Measurements from ENCODE around the gene AHRR. TPM values are rescaled to one million over a fixed set of nuclear protein-coding genes. Genes with fewer than 3 reads are reported as not detected.
"Not testable (repeated sequence)": the region's sequence is repeated elsewhere in the genome, so short reads cannot be mapped to it uniquely, and the experiment has no call there.

AHRR gene
- total and polyA plus RNA-seq, 2 donors, result 0.34 to 0.52 TPM

GRCh38 chr5:366541-367357 is 45.2 kb downstream of the AHRR start:
- WGBS, result 91% methylated on average over 18 of the region's 18 CpGs
- no peak for DNase-seq (ENCODE audit: low read depth in 6 of 9, low spot score in 9 of 9)
- peaks cover 0 to 2% of the 10 kb centered on the region in 2 donors for H3K9me3 ChIP-seq (ENCODE audit: control insufficient read depth in 2 of 2, insufficient read depth in 1 of 2, low read length in 1 of 2)
- H3K36me3 ChIP-seq (ENCODE audit: control insufficient read depth in 2 of 2, insufficient read depth in 2 of 2, low read length in 1 of 2), result no peaks in the 10 kb centered on the region
- H3K27ac ChIP-seq (ENCODE audit: low read depth in 1 of 2, low read length in 1 of 2), result no peak overlapping the region
- H3K27me3 ChIP-seq (ENCODE audit: control insufficient read depth in 2 of 2, insufficient read depth in 1 of 2, low read length in 1 of 2), result peaks cover 0 to 8% of the 10 kb centered on the region in 2 donors
- peaks cover 7 to 18% of the 10 kb centered on the region in 2 donors for H3K4me1 ChIP-seq (ENCODE audit: control insufficient read depth in 2 of 2, insufficient read depth in 2 of 2, low read length in 2 of 2)
- H3K4me3 ChIP-seq (ENCODE audit: low read length in 2 of 2), result no peak overlapping the region

- Histone ChIP-seq H3K27me3 (ENCODE audit: control insufficient read depth in 2 of 2, insufficient read depth in 1 of 2, low read length in 1 of 2) (peaks cover 0 to 12% of the 10 kb centered on the region in 2 donors), H3K4me3 (ENCODE audit: low read length in 2 of 2) (no peak overlapping the region), H3K4me1 (ENCODE audit: control insufficient read depth in 2 of 2, insufficient read depth in 2 of 2, low read length in 2 of 2) (peaks cover 7 to 26% of the 10 kb centered on the region in 2 donors), H3K36me3 (ENCODE audit: control insufficient read depth in 2 of 2, insufficient read depth in 2 of 2, low read length in 1 of 2) (no peaks in the 10 kb centered on the region), H3K27ac (ENCODE audit: low read depth in 1 of 2, low read length in 1 of 2) (no peak overlapping the region), H3K9me3 (ENCODE audit: control insufficient read depth in 2 of 2, insufficient read depth in 1 of 2, low read length in 1 of 2) (peaks cover 0 to 1% of the 10 kb centered on the region in 2 donors)
- WGBS, result 96% methylated on average over 22 of the region's 22 CpGs
- DNase-seq (ENCODE audit: low read depth in 6 of 9, low spot score in 9 of 9), result no peak
Measured at GRCh38 chr5:367358-368130, 46.0 kb downstream of the AHRR start.

GRCh38 chr5:368183-369084 is 46.9 kb downstream of the AHRR start:
- DNase-seq (ENCODE audit: low read depth in 6 of 9, low spot score in 9 of 9), result peak in 1 of 9 donors; percentile 55
- H3K27ac ChIP-seq (ENCODE audit: low read depth in 1 of 2, low read length in 1 of 2), result no peak overlapping the region
- WGBS, result 39% methylated on average over 26 of the region's 26 CpGs

GRCh38 chr5:369151-369868 is 47.8 kb downstream of the AHRR start:
- peak in 1 of 9 donors; percentile 35 for DNase-seq (ENCODE audit: low read depth in 6 of 9, low spot score in 9 of 9)
- Histone ChIP-seq H3K27me3 (ENCODE audit: control insufficient read depth in 2 of 2, insufficient read depth in 1 of 2, low read length in 1 of 2) (peaks cover 8 to 26% of the 10 kb centered on the region in 2 donors), H3K4me3 (ENCODE audit: low read length in 2 of 2) (no peak overlapping the region), H3K9me3 (ENCODE audit: control insufficient read depth in 2 of 2, insufficient read depth in 1 of 2, low read length in 1 of 2) (peaks cover 0 to 1% of the 10 kb centered on the region in 2 donors), H3K4me1 (ENCODE audit: control insufficient read depth in 2 of 2, insufficient read depth in 2 of 2, low read length in 2 of 2) (peaks cover 7 to 35% of the 10 kb centered on the region in 2 donors), H3K27ac (ENCODE audit: low read depth in 1 of 2, low read length in 1 of 2) (no peak overlapping the region), H3K36me3 (ENCODE audit: control insufficient read depth in 2 of 2, insufficient read depth in 2 of 2, low read length in 1 of 2) (no peaks in the 10 kb centered on the region)
- 58% methylated on average over 15 of the region's 15 CpGs for WGBS

More at GRCh38 chr5:368183-369084, 46.9 kb downstream of the AHRR start:
- H3K4me1 ChIP-seq (ENCODE audit: control insufficient read depth in 2 of 2, insufficient read depth in 2 of 2, low read length in 2 of 2), result peaks cover 7 to 35% of the 10 kb centered on the region in 2 donors
- H3K4me3 ChIP-seq (ENCODE audit: low read length in 2 of 2), result no peak overlapping the region
- H3K36me3 ChIP-seq (ENCODE audit: control insufficient read depth in 2 of 2, insufficient read depth in 2 of 2, low read length in 1 of 2), result no peaks in the 10 kb centered on the region
- H3K27me3 ChIP-seq (ENCODE audit: control insufficient read depth in 2 of 2, insufficient read depth in 1 of 2, low read length in 1 of 2), result peaks cover 5 to 20% of the 10 kb centered on the region in 2 donors
- H3K9me3 ChIP-seq (ENCODE audit: control insufficient read depth in 2 of 2, insufficient read depth in 1 of 2, low read length in 1 of 2), result peaks cover 0 to 1% of the 10 kb centered on the region in 2 donors

GRCh38 chr5:369869-370236 is 48.3 kb downstream of the AHRR start:
- Histone ChIP-seq H3K27me3 (ENCODE audit: control insufficient read depth in 2 of 2, insufficient read depth in 1 of 2, low read length in 1 of 2) (peaks cover 13 to 31% of the 10 kb centered on the region in 2 donors), H3K4me1 (ENCODE audit: control insufficient read depth in 2 of 2, insufficient read depth in 2 of 2, low read length in 2 of 2) (peaks cover 7 to 35% of the 10 kb centered on the region in 2 donors)
- H3K9me3 ChIP-seq (ENCODE audit: control insufficient read depth in 2 of 2, insufficient read depth in 1 of 2, low read length in 1 of 2); H3K27ac ChIP-seq (ENCODE audit: low read depth in 1 of 2, low read length in 1 of 2); H3K36me3 ChIP-seq (ENCODE audit: control insufficient read depth in 2 of 2, insufficient read depth in 2 of 2, low read length in 1 of 2); DNase-seq (ENCODE audit: low read depth in 6 of 9, low spot score in 9 of 9); H3K4me3 ChIP-seq (ENCODE audit: low read length in 2 of 2): not testable (repeated sequence)
- WGBS, result 97% methylated on average over 21 of the region's 21 CpGs

- no peak for DNase-seq (ENCODE audit: low read depth in 6 of 9, low spot score in 9 of 9)
- Histone ChIP-seq H3K27me3 (ENCODE audit: control insufficient read depth in 2 of 2, insufficient read depth in 1 of 2, low read length in 1 of 2) (peaks cover 17 to 37% of the 10 kb centered on the region in 2 donors), H3K9me3 (ENCODE audit: control insufficient read depth in 2 of 2, insufficient read depth in 1 of 2, low read length in 1 of 2) (peaks cover 0 to 1% of the 10 kb centered on the region in 2 donors), H3K27ac (ENCODE audit: low read depth in 1 of 2, low read length in 1 of 2) (no peak overlapping the region), H3K4me1 (ENCODE audit: control insufficient read depth in 2 of 2, insufficient read depth in 2 of 2, low read length in 2 of 2) (peaks cover 7 to 35% of the 10 kb centered on the region in 2 donors), H3K4me3 (ENCODE audit: low read length in 2 of 2) (no peak overlapping the region), H3K36me3 (ENCODE audit: control insufficient read depth in 2 of 2, insufficient read depth in 2 of 2, low read length in 1 of 2) (no peaks in the 10 kb centered on the region)
- 95% methylated on average over 14 of the region's 14 CpGs for WGBS
Measured at GRCh38 chr5:370311-370958, 48.9 kb downstream of the AHRR start.

- Histone ChIP-seq H3K27ac (ENCODE audit: low read depth in 1 of 2, low read length in 1 of 2) (no peak overlapping the region), H3K9me3 (ENCODE audit: control insufficient read depth in 2 of 2, insufficient read depth in 1 of 2, low read length in 1 of 2) (no peaks in the 10 kb centered on the region), H3K36me3 (ENCODE audit: control insufficient read depth in 2 of 2, insufficient read depth in 2 of 2, low read length in 1 of 2) (no peaks in the 10 kb centered on the region), H3K27me3 (ENCODE audit: control insufficient read depth in 2 of 2, insufficient read depth in 1 of 2, low read length in 1 of 2) (peaks cover 17 to 42% of the 10 kb centered on the region in 2 donors), H3K4me3 (ENCODE audit: low read length in 2 of 2) (no peak overlapping the region), H3K4me1 (ENCODE audit: control insufficient read depth in 2 of 2, insufficient read depth in 2 of 2, low read length in 2 of 2) (peaks cover 7 to 35% of the 10 kb centered on the region in 2 donors)
- WGBS, result 93% methylated on average over 19 of the region's 19 CpGs
- DNase-seq (ENCODE audit: low read depth in 6 of 9, low spot score in 9 of 9), result no peak
Measured at GRCh38 chr5:370959-371810, 49.7 kb downstream of the AHRR start.

Data from thymus (tissue), 11 donors.